ENCODE measurements around the gene GPX1.

Gene GPX1

DNA sequence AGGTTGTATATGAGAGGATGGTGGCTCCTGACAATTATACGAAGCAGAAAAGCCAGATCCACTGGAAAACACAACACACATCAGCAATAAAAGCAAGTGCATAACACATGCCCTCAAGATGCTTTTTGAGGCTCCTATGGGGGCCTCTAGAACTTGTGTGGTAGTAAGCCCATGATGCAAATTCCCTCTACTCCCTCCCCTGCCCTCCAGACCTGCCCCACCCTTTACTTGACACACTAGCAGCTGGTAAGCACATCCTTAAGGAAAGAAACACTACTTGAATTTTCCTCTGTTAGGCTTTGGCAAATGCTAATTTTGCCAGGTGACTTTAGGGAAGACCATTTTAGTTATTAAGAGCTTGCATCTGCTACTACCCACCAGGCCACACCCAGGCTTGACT, 47.5 kb downstream of the GPX1 start:
- no peak for DNase-seq
